GM19395 (cell line): ENCODE results near the gene RIN1.
A peak's percentile ranks its signal among the peaks of the same experiment; 100 is the strongest.

ENCODE experiments used
- ATAC-seq: cut with Tn5 transposase; IDR thresholded peaks from one replicate; pipeline ENCODE4 v1.9.1; 2021; ENCODE audit warnings: mild to moderate bottlenecking, moderate library complexity; ENCODE audit not compliant: unreplicated experiment

Gene RIN1

DNA sequence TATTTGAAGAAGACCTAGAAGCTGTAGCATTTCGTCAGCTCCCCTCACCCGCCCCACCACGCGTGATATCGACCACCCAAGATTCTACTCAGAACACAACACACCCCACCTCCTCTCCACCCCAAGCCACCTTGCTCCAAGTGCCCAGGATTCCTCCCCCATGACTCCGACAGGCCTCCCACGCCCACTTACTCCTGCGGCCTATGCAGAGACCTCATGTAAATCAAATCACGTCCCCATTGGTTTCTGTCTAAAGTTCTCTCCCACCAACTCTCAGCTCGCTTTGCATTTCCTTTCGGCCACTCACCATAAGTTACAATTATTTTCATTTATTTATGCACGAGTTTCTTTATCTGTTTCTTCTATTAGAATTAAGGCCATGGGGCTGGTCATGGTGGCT is 33.6 kb downstream of the RIN1 start:
- ATAC-seq = no peak

DNA sequence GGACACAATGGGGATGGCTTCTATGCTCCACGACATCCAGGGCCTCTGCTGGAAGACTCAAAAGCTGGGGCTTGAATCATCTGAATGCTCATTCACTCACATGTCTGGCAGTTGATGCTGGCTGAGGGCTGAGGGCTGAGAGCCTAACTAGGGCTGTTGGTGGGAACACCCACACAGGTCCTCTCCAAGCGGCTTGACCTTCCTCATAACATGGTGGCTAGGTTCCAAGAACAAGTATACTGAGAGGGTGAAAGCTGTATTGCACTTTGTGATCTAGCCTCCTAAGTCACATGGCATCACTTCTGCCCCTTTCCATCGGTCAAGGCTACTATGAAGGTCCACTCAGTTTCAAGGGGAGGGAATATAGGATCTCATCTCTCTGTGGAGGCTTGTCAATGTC is 37.0 kb downstream of the RIN1 start:
- no peak for ATAC-seq

DNA sequence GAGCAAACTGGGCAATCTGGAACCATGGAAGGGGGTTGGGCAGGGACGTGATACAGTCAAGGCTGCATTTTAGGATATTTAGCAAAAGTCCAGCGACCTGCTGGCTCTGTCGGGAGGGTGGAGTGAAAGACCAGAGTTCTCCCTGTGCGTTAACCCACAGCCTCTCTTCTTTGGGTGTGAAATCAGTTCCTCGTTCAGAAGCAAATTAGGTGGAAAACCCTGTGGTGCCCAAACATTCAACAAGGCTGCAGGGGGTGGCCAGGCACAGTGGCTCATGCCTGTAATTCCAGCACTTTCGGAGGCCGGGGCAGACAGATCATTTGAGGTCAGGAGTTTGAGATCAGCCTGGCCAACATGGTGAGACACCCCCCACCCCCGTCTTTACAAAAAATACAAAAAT is 38.6 kb downstream of the RIN1 start:
- no peak for ATAC-seq

DNA sequence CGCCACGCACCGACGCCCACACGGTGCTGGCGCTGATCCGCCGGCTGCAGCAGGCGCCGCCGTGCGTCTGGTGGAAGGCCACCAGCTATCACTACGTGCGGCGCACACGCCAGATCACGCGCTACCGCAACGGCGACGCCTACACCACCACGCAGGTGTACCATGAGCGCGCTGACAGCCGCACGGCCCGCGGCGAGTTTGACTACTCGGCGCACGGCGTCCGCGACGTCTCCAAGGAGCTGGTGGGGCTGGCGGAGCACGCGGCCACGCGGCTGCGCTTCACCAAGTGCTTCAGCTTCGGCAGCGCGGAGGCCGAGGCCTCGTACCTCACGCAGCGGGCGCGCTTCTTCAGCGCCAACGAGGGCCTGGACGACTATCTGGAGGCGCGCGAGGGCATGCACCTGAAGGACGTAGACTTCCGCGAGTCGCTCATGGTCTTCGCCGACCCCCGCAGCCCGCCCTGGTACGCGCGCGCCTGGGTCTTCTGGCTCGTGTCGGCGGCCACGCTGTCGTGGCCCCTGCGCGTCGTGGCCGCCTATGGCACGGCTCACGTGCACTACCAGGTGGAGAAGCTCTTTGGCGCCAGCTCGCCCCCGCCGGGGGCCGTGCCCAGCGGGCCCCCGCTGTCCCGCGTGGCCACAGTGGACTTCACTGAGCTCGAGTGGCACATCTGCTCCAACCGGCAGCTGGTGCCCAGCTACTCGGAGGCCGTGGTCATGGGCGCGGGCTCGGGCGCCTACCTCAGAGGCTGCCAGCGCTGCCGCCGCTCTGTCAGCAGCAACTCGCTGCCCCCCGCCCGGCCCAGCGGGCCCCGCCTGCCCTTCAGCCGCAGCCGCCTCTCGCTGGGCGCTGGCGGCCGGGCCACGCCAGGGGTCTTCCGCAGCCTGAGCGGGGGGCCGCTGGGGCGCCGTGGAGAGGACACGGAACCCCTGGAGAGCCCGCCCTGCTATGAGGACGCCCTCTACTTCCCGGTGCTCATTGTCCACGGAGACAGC is 41.3 kb downstream of the RIN1 start:
- ATAC-seq = no peak

DNA sequence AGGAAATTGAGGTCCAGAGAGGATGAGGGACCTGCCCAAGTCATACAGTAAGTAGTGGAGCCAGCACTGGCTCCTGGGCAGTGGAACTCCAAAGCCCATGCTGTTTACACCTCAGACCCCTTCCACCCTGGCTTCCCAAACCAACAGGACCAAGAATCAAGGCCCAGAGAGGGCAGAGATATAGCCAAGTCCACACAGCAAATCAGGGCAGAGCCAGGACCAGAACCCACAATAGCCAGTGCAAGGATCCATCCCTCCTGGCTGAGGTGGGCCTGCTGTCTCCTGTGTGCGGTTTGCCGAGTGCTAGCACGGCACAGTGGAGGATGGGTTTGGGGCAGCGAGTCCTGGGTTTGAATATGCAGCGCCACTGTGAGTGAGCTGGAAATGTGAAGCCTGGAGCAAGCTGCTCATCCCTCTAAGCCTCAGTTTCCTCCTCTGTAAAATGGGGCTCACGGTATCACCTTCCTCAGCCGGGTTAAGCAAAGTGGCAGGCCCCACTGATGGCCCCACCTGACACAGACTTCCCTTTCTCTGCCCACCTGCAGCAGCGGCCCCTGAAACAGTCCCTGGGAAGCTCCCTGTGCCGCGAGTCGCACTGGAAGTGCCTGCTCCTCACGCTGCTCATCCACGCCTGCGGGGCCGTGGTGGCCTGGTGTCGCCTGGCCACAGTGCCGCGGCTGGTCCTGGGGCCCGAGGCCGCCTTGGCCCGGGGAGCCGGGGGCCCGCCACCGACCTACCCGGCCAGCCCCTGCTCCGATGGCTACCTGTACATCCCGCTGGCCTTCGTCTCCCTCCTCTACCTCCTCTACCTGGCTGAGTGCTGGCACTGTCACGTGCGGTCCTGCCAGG is 42.2 kb downstream of the RIN1 start:
- no peak for ATAC-seq

DNA sequence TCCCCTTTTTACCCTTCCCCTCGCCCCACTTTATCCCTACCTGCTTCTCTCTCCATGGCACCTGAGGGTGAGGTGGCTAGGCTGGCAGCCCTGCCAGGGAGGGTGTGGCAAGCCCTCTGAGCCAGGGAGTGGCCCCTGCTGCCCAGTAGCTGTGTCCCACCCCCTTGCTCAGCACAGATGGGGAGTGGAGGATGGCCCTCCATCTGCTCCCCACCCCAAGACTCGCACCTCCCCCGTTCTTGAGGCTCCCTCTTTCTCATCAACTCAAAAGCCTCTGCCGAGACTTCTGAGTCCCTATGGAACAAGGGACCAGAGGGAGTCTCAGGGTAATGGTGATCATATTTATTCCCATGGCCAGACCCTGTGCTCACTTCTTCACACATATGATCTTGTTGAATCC is 42.9 kb downstream of the RIN1 start:
- ATAC-seq = no peak

DNA sequence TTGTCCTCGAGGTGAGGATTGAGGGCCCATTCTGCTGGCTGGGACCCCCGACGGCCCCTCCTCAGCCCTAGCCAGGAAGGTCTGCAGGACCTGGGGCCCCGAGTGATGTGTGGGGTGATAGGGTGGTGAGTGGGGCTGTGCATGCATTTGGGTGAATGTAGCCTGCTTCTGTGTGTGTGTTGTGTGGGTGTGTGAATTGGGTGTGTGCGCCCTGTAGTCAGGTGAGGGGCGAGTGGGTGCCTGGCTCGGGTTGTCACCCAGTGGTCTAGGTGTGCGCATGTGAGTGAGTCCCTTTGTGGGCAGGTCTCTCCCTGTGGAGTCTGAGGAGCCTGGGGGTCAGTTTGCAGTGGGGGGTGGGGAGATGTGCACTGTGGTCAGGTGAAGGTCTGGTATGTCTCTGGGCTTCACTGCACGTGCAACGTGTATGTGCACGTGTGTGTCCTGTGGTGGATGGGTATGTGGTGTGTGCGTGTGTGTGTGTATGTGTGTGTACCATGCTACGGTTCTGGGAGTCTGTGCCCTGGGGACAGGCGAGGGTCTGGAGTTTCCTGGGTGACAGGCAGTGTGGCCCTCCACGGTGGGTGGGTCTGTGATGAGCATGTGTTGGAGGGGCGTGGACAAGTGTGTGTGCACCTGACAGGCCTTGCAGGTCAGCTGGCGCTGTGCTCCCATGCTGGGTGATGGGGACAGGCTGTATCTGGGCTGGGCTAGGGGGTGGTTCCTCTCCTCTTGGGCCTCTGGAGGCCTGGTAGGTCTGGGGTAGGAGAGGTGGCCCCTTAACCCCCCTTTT is 43.5 kb downstream of the RIN1 start:
- no peak for ATAC-seq

DNA sequence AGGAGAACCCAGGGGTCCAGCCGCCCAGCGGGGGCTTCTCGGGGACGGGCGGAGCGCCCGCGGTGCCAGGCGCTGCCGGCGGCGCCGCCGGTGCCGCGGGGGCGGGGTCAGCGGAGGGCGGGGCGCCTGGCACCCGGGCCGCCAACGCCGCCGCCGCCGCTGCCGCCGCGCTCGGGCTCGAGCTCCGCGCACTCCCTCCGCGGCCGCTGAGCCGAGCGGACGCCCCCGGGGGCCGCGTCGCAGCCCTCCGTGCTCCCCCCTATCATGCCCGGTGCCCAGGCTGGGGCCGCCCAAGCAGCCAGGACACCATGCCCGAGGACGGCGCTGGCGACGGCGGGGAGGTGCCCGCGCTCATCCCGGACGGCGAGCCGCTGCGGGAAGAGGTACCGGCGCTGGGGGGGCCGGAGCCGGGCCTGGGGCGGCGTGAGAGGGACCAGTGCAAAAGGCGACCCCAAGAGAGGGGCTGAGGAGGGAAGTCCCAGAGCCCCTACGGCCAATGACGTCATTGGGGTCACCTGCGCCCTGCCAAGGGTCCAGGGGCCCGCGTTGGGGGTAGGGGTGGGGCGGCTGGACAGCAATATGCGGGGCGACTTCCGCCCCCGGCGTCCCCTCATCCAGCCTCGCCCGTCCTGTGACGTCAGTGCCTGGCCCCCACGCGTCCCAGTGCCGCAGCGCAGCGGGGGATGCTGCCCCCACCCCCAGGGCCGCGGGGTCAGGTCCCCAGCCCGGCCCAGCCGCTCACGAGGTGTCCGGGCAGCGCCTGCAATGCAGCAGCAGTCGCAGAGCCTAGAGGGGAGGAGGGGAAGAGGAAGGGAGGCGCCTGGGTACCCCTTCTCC is 44.3 kb downstream of the RIN1 start, which contains the start of gene TMEM151A:
Gene TMEM151A (plus strand): TSS at position 189 of the 837 bp plus-strand sequence. CDS start 120 bp downstream, at position 309.
- no peak for ATAC-seq

DNA sequence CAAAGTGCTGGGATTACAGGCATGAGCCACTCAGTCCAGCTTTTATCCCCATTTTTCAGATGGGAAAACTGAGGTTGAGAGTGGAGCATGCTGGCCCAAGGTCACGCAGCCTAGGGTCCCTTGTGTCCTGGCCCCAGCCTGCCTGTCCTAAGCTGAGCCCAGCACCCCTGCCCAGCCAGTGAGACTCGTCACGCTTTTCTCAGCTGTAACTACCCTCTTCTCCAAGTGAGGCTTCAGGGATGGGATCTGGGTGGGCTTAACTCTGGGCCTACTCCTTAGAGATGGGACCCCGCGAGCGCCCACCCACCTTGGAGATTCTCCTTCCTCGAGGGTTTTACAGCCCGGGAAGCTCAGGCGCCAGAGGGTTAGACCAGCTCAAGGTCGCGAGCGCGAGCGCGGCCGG is 44.9 kb downstream of the RIN1 start:
- no peak for ATAC-seq

DNA sequence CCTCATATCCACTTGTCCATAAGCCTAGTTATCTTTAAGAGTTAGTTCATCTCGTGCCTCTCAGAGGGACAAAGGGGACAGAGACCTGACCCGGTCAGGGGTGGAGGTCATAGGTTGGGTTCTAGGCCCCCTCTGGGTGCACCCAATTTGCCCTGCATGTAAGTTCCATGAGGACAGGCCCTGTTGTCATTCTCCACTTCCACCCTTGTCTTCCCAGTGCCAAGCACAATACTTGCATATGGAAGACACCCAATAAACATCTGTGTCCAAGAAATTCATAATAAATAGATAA is 46.0 kb downstream of the RIN1 start:
- no peak for ATAC-seq

DNA sequence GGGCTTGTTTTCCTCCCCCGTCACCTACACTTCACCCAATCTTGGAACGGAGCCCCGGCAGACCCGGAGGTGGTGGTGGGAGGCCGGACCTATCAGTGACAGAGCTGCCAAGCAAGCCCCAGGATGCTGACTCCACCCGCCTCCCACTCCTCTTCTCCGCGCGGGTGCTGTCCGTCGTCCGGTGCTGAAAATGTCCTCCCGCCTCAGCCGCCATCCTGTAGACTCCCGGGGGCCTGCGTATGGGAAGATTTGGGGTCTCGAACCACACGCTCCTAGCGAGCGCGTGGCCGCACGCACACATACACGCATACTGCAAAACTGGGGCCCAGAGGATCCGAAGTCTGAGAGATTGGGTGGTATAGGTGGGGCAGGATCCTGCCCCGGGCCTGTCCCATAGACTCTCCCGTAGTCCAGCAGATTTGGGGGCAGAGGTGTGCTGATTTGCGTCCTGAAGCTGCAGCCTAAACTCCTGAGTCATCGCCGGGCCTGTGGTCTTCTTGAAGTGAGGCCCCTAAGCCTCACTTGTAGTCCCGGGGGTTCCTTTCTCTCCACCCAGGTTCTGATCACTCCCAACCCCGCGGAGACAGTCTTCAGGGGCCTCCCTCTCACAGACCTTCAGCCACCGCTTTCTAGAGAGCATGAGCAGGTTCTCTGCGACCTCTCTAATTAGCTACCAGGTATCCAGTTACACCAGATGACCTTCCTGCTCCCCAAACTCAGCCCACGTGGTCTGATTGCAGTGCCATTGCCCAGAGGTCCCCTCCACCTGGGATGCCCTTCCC is 46.5 kb downstream of the RIN1 start:
- ATAC-seq = peak; percentile 59

DNA sequence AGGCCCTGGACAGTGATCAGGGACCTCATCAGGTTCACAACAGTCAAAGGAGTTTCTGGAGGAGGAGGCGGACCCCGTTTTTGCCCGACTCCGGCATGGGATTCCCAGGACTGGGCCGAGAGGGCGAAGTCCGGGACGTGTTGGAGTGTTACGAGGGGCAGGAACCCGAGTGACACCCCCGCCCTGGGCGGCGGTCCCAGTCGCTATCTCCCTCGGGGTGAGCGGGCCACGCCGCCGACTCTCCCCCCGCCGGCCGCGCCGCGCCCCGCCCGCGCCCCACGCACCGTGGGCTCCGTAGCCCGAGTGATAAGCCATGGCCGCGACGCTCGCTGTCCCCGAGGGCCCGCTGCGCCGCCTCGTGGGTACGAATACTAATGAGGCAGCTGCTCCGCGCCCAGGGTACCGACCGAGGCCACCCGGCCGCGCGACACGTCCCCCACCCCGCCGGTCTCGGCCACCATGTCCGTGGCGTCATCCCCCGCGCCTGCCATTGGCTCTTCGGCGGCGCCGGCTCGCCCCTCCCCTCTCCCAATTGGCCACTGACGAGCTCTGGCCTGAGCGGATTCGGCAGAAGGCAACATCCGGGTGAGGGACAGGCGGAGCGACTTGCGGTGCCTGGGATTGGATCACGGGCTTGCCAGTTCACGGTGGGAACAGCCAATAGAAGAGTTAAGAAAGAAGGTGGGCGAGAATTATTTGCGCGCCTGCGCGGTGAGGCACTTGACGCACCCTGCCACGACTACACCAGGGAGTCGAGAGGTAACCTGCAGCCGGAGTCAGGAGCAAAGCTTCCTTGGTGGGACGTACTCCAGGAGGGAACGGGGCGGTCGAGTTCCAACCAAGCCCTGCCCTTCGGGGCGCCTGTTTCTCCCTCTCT is 47.3 kb downstream of the RIN1 start, which contains the start of gene YIF1A:
Gene YIF1A (minus strand): TSS at position 473 of the 877 bp plus-strand sequence. CDS start 158 bp downstream, at position 315.
- peak; percentile 90 for ATAC-seq

DNA sequence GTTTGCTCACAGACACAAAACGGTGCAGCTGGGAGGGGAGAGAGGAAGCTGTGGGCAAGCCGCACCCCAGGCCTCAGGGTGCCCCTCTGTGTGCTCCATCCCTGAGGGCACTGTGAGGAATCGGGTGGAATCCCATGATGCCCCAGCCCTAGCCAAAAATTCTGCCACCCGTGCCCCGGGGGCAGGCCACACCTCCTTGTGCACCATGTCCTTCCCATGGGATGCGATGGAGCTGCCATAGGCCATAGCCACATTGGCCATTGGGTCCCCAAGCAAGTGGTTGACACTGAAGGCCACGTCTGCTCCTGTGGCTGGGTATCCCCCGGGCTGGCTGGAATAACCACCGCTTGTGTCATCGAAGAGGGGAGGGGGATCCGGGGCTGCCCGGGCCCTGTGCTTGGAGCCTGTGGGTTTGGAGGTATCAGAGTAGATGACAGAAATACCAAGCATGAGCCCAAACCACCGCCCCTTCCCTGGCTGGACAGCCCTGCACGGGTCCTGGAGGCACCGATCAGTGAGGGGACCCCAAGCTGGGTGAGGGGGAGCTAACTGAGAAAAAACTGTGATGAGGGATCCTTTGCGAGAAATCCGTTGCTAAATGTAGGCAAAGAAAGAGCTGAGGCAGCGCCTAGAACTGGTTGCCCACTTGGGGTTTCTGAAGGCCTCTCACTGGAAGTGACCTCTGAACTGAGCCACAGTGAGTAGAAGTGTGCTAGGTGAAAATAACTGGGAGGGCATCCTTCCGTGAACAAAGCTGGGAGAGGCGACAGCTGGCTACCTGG is 48.2 kb downstream of the RIN1 start:
- no peak for ATAC-seq

DNA sequence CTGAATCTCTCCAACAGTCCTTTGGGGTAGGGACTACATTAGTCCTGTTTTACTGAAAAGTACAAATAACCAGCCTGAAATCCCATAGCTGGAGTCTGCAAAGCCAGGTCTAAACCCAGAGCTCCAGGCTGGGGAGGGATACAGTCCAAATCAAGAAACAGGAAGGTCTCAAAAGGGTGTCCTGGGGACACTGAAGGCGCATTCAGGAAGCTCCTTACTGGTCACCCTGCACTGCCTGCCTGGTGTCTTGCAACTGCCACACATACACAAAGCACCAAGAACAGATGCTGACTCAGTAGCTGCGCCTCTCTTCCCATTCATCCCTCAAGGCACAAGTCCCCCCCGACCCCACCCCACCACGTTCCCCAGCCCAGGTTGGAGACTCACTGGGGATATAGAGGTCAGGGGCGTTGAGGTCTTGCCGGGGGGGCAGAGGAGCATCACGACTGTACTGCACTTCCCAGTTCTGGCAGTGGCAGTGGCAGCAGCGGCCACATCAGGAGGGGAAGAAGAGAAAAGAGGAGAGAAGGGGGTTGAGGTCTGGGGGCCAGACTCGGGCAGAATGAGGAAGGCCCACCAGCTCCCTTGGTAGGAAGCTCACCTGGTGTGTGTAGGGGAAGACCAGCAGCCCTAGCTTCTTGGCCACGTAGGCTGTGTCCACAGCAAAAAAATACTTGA is 48.9 kb downstream of the RIN1 start:
- no peak for ATAC-seq

DNA sequence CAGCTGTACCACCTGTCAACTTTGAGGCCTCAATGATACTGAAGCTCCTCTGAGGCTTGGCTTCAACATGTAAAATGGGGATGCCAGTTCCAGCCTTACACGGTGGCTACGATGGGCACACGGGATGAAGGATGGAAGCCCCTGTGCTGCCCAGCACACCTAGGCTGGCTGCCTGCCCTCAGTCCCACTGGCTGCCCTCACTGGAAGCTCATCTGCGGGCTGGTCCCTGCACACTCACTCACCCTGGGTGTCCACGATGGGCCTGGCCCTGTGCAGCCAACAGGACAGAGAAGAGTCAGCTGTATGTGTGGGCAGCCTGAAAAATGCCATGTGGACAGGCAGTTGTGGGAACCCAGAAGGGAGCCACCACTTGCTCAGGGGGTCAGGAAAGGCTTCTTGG is 49.5 kb downstream of the RIN1 start:
- ATAC-seq = no peak

DNA sequence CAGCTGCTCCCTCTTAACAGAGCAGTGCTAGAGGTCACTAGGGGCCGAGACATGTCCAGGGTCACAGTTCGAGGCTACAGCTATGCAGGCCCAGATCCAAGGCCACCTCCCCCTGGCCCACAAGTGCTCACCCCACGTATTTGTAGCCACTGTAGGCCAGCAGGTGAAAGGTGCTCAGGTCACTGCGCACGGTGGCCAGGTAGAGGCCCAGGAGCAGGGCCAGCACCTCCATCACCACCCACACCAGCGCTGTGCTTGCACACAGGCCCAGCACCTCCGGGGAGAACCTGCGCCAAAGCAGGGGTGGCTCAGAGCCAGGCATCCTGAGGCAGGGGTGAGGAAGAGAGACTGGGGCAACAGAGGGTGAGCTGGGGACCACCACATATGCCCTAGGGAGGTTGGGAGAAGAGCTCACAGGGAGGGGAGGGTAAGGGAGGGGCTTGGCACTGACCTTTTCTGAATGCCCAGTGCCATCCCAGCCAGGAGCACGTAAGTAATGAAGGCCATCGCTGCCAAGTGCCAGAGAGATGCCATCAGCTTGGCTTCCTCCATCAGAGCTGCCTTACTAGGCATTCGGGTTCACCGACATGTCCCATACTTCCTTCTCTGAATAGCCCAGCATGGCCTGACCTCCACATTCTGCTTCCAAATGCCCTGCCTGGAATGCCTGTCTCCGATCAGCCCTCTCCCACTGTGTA is 50.8 kb downstream of the RIN1 start:
- no peak for ATAC-seq
